Spleen (tissue), 7 donors: ENCODE data around the gene ARHGEF2.

Source experiments
- CTCF ChIP-seq, 11 experiments: fragments of 200-600 bp in 7 of 11; fragments of 450-650 bp in 4 of 11; sonication (generic) in 4 of 11; IDR thresholded peaks in 8 of 11; conservative IDR thresholded peaks in 3 of 11; 1 replicate in 7 of 11; 2 replicates in 4 of 11; pipeline versions ENCODE4 v1.4.0 to v1.8.0; 2016 to 2021; ENCODE audit warnings: antibody characterized with exemption in 11 of 11, inconsistent platforms in 4 of 11, mild to moderate bottlenecking in 1 of 11
- POLR2A ChIP-seq, 3 donors: fragments of 450-650 bp; IDR thresholded peaks; one replicate each; pipeline ENCODE4 v1.5.1; 2017; ENCODE audit warnings: antibody characterized with exemption in 3 of 3, mild to moderate bottlenecking in 1 of 3
- donor health status: DM: no; HTN: no; CAD: no; lungs with moderate emphysema.
- donor health status: DM: no; HTN: no; CAD: no.
- donor health status: DM: no; HTN: no; CAD: no.

DNA sequence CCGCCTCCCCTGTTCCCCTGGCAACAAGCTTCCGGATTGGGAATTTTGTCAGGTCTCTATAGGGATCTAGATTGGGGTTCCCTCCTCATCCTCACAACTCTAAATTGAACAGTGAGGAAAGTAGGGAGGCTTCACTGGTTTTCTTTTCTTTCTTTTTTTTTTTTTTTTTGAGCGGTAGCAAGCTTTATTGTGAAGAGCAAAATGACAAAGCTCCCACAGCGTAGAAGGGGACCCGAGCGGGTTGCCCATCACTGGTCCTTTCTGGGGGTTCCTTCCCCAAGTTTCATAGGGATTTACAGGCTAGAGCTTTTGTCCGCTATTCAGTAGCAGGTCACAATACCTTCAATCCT, 10.3 kb downstream of the ARHGEF2 start:
- no peak for TF ChIP-seq CTCF (IDR thresholded peaks at IDR 0.05 in 8 of 11, conservative IDR thresholded peaks at IDR 0.05 in 3 of 11)
- no peak for TF ChIP-seq POLR2A (IDR thresholded peaks at IDR 0.05)
